GM12878 (cell line): ENCODE measurements around the gene KIAA0825. TPM values are rescaled to one million over a fixed set of nuclear protein-coding genes. Genes with fewer than 3 reads are reported as not detected.

Source experiments
- ATAC-seq: fragments of 200-7000 bp; cut with Tn5 transposase; 3 replicates; pipeline ENCODE4 v1.9.1; 2020; ENCODE audit warnings: mild to moderate bottlenecking, moderate library complexity
- BruUV-seq: library from RNA; stranded (reverse); fragments of 400-500 nt; replicated peaks from 2 replicates; lab custom pipeline; 2021; lab: Mats Ljungman, UMichigan
- CTCF ChIA-PET: fragments of 300-600 bp; sonication (Branson Sonifier 250); formaldehyde crosslinking; extraction: SDS; loops from one replicate; lab custom pipeline; 2021; ENCODE audit warnings: inconsistent platforms; lab: Yijun Ruan, JAX
- POLR2A ChIA-PET: fragments of 350-600 bp; formaldehyde crosslinking; extraction: SDS; loops from one replicate; lab custom pipeline; 2021; ENCODE audit warnings: inconsistent platforms; lab: Charles Lee
- RAD21 ChIA-PET: fragments of 300-600 bp; sonication (Branson Sonifier 250); formaldehyde crosslinking; loops from one replicate; lab custom pipeline; 2023; ENCODE audit warnings: antibody characterized with exemption; ENCODE audit not compliant: unreplicated experiment; lab: Charles Lee
- SMC1A ChIA-PET: fragments of 300-600 bp; sonication (Branson Sonifier 250); formaldehyde crosslinking; loops from one replicate; lab custom pipeline; 2023; ENCODE audit not compliant: unreplicated experiment, uncharacterized antibody; lab: Charles Lee
- DNase-seq: peaks from one replicate; pipeline ENCODE4 v3.0.0-alpha.2; 2011; ENCODE audit warnings: low read depth, low spot score
- FAIRE-seq: peaks from 3 replicates; lab custom pipeline; 2011; peaks lifted over from hg19 to GRCh38; lab: Jason Lieb, UNC
- H2AFZ ChIP-seq: 2 replicates; pipeline ENCODE4 v1.6.0; 2011; ENCODE audit warnings: low read depth, low read length, control low read depth; ENCODE audit not compliant: control insufficient read depth
- H3K27ac ChIP-seq: 2 replicates; pipeline ENCODE4 v1.5.1; 2011; ENCODE audit warnings: control low read depth; ENCODE audit not compliant: control insufficient read depth, insufficient read depth
- H3K27me3 ChIP-seq, 2 experiments: replicated peaks in 1 of 2; 2 replicates each; pipeline versions ENCODE4 v1.6.0 to v1.6.1; 2011; ENCODE audit warnings: low read length in 1 of 2; ENCODE audit not compliant: control insufficient read depth in 2 of 2, insufficient read depth in 2 of 2
- H3K36me3 ChIP-seq, 2 experiments: 2 replicates each; pipeline ENCODE4 v1.5.1; 2011; ENCODE audit warnings: low read length in 1 of 2; ENCODE audit not compliant: control insufficient read depth in 2 of 2, insufficient read depth in 2 of 2
- H3K4me1 ChIP-seq: 2 replicates; pipeline ENCODE4 v1.6.1; 2011; ENCODE audit warnings: mild to moderate bottlenecking, low read length, moderate library complexity, mixed read lengths; ENCODE audit not compliant: control insufficient read depth, insufficient read depth
- H3K4me2 ChIP-seq: 2 replicates; pipeline ENCODE4 v1.6.0; 2011; ENCODE audit warnings: control low read depth; ENCODE audit not compliant: control insufficient read depth, insufficient read depth
- H3K4me3 ChIP-seq: fragments of 200-600 bp; sonication (generic); 2 replicates; pipeline ENCODE4 v1.5.1; 2016
- H3K79me2 ChIP-seq: 2 replicates; pipeline ENCODE4 v1.6.0; 2011; ENCODE audit warnings: low read length; ENCODE audit not compliant: control insufficient read depth, insufficient read depth
- H3K9ac ChIP-seq: 2 replicates; pipeline ENCODE4 v1.8.0; 2011; ENCODE audit warnings: low read length, control low read depth, mixed read lengths; ENCODE audit not compliant: control insufficient read depth, insufficient read depth
- H3K9me3 ChIP-seq: replicated peaks from 3 replicates; pipeline ENCODE4 v1.5.1; 2011; ENCODE audit warnings: mild to moderate bottlenecking, low read length; ENCODE audit not compliant: control insufficient read depth, insufficient read depth
- H4K20me1 ChIP-seq: 2 replicates; pipeline ENCODE4 v1.6.0; 2011; ENCODE audit not compliant: control insufficient read depth, insufficient read depth
- FOS ChIP-seq: IDR thresholded peaks from 3 replicates; pipeline ENCODE4 v1.6.1; 2011; ENCODE audit warnings: borderline replicate concordance; ENCODE audit not compliant: insufficient read length; ENCODE audit errors: extremely low read depth
- FOXK2 ChIP-seq: fragments of 450-650 bp; IDR thresholded peaks from 2 replicates; pipeline ENCODE4 v1.6.1; 2017; ENCODE audit warnings: mild to moderate bottlenecking, moderate library complexity
- FOXM1 ChIP-seq: IDR thresholded peaks from 2 replicates; pipeline ENCODE4 v1.6.1; 2012; ENCODE audit warnings: low read depth, mild to moderate bottlenecking, inconsistent platforms, low read length, moderate library complexity
- JUNB ChIP-seq: IDR thresholded peaks from 2 replicates; pipeline ENCODE4 v1.6.1; 2016; ENCODE audit warnings: antibody characterized with exemption, mild to moderate bottlenecking
- MEF2B ChIP-seq: fragments of 450-650 bp; IDR thresholded peaks from 2 replicates; pipeline ENCODE4 v1.6.1; 2018; ENCODE audit warnings: mild to moderate bottlenecking, moderate library complexity; ENCODE audit not compliant: partially characterized antibody, poor library complexity, severe bottlenecking
- NFYB ChIP-seq: IDR thresholded peaks from 2 replicates; pipeline ENCODE4 v1.6.1; 2011; ENCODE audit warnings: low read depth, mild to moderate bottlenecking, low read length, improper control_type of control experiment, moderate library complexity; ENCODE audit not compliant: insufficient read depth
- PRDM15 ChIP-seq: fragments of 450-650 bp; formaldehyde crosslinking; IDR thresholded peaks from 2 replicates; pipeline ENCODE4 v1.4.0; 2020; ENCODE audit warnings: mild to moderate bottlenecking, moderate library complexity
- TARDBP ChIP-seq: IDR thresholded peaks from 2 replicates; pipeline ENCODE4 v1.6.1; 2016; ENCODE audit warnings: borderline replicate concordance
- USF2 ChIP-seq: IDR thresholded peaks from 2 replicates; pipeline ENCODE4 v1.6.1; 2011; ENCODE audit warnings: low read depth, low read length, improper control_type of control experiment, borderline replicate concordance
- WRNIP1 ChIP-seq: IDR thresholded peaks from 2 replicates; pipeline ENCODE4 v1.6.1; 2011; ENCODE audit warnings: low read depth, low read length, improper control_type of control experiment, borderline replicate concordance
- ZNF207 ChIP-seq: fragments of 450-650 bp; IDR thresholded peaks from 2 replicates; pipeline ENCODE4 v1.6.1; 2014; ENCODE audit warnings: antibody characterized with exemption, mild to moderate bottlenecking, borderline replicate concordance
- WGBS: methylation state at CpG from one replicate; pipeline ENCODE4 v1.1.6; 2016; ENCODE audit warnings: low lambda C conversion rate; ENCODE audit not compliant: insufficient replicate concordance, insufficient coverage; ENCODE audit errors: missing lambda C conversion rate; 5-methylcytosine and 5-hydroxymethylcytosine counted together
- in situ Hi-C: fragments of 300-500 bp; cut with MboI; formaldehyde crosslinking; loops from 9 replicates; pipeline ENCODE4 v1.14.3; 2018; ENCODE audit warnings: mixed read lengths
- intact Hi-C: fragments of 100-400 bp; cut with micrococcal nuclease; formaldehyde crosslinking; loops from one replicate; pipeline ENCODE4 v1.14.2; 2022; ENCODE audit not compliant: unreplicated experiment
- polyA plus RNA-seq, 11 experiments: library from polyadenylated mRNA; depleted of rRNA in 4 of 11; unstranded in 6 of 11; stranded (reverse) in 5 of 11; fragments of >200 nt; fragmentation: Nextera tagmentation in 4 of 11; fragmentation: Illumina TruSeq in 1 of 11; extraction: Ambion mirVana in 4 of 11; extraction: Trizol in 1 of 11; gene quantifications; 1 replicate in 1 of 11; 2 replicates in 10 of 11; pipeline versions ENCODE4 v1.2.1 to v1.2.3, GENCODE V29; 2011 to 2016; ENCODE audit warnings: inconsistent platforms in 2 of 11, missing spikeins in 2 of 11, low read depth in 1 of 11
- total RNA-seq, 4 experiments: library from RNA; depleted of rRNA in 3 of 4; stranded (reverse); fragments of >200 nt in 3 of 4; fragmentation: Illumina TruSeq in 1 of 4; extraction: Trizol in 1 of 4; gene quantifications; 2 replicates each; pipeline versions ENCODE4 v1.2.1 to v1.2.3, GENCODE V29; 2013 to 2021
- TF ChIP-seq, protein P1 (sequence below): IDR thresholded peaks from 2 replicates; pipeline ENCODE4 v1.6.1; 2011; ENCODE audit warnings: mild to moderate bottlenecking, low read depth, low read length, moderate library complexity; ENCODE audit not compliant: insufficient replicate concordance
- TF ChIP-seq, protein P2 (sequence below): fragments of 450-650 bp; IDR thresholded peaks from 2 replicates; pipeline ENCODE4 v1.6.1; 2017; ENCODE audit warnings: mild to moderate bottlenecking, moderate library complexity

The KIAA0825 gene
- total and polyA plus RNA-seq, 10 of the 15 experiments (the other 5 are each of a cell fraction or from before 2014, with no cell fraction given), result 0.55 to 1.9 (median 1.5) TPM

DNA sequence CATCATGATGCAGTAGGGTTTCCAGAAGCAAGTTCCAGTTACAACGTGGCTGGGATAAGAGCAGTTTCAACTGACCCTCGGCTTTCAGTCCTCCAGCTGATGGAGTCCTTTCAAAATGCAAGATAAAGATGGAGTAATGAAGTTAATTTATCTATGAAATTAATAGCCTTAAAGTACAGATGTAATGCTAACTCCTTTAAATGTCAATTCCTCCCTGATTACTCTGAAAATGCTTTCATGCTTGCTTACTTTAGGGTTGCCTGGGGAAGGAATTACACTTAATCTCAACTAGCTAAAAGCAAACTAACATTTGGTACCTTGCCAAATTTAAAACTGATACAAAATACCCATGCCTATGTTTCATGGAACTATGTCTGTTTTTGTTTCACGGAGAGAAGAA, 178.4 kb downstream of the KIAA0825 start:
- Histone ChIP-seq H3K9me3 (no peaks in the 10 kb centered on the region), H3K4me1 (no peaks in the 10 kb centered on the region), H3K4me2 (no peak overlapping the region), H3K79me2 (no peaks in the 10 kb centered on the region), H3K4me3 (no peak overlapping the region), H3K27me3 (no peaks in the 10 kb centered on the region), H3K36me3 (no peaks in the 10 kb centered on the region), H2AFZ (no peak overlapping the region), H4K20me1 (no peaks in the 10 kb centered on the region), H3K9ac (no peak overlapping the region), H3K27ac (no peak overlapping the region)
- SMC1A ChIA-PET, result no interaction called here
- in situ Hi-C loops (no loop called here), intact Hi-C loops (no loop called here)
- BruUV-seq, result no TSS peak
- no peak for DNase-seq
- ATAC-seq, result no peak
- POLR2A ChIA-PET, result no interaction called here
- 33% methylated on average over 3 of the region's 3 CpGs for WGBS
- CTCF ChIA-PET, result no interaction called here
- FAIRE-seq, result no peak
- RAD21 ChIA-PET, result no interaction called here
- TF ChIP-seq JUNB (no peak), TARDBP (no peak), FOXM1 (no peak), PRDM15 (CRISPR knock-in tag) (no peak), WRNIP1 (no peak), FOXK2 (no peak), NFYB (no peak), MEF2B (no peak), FOS (no peak), ZNF207 (no peak), USF2 (no peak)
- TF ChIP-seq, protein P1, sequence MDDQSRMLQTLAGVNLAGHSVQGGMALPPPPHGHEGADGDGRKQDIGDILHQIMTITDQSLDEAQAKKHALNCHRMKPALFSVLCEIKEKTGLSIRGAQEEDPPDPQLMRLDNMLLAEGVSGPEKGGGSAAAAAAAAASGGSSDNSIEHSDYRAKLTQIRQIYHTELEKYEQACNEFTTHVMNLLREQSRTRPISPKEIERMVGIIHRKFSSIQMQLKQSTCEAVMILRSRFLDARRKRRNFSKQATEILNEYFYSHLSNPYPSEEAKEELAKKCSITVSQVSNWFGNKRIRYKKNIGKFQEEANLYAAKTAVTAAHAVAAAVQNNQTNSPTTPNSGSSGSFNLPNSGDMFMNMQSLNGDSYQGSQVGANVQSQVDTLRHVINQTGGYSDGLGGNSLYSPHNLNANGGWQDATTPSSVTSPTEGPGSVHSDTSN, result no peak
- TF ChIP-seq, protein P2, sequence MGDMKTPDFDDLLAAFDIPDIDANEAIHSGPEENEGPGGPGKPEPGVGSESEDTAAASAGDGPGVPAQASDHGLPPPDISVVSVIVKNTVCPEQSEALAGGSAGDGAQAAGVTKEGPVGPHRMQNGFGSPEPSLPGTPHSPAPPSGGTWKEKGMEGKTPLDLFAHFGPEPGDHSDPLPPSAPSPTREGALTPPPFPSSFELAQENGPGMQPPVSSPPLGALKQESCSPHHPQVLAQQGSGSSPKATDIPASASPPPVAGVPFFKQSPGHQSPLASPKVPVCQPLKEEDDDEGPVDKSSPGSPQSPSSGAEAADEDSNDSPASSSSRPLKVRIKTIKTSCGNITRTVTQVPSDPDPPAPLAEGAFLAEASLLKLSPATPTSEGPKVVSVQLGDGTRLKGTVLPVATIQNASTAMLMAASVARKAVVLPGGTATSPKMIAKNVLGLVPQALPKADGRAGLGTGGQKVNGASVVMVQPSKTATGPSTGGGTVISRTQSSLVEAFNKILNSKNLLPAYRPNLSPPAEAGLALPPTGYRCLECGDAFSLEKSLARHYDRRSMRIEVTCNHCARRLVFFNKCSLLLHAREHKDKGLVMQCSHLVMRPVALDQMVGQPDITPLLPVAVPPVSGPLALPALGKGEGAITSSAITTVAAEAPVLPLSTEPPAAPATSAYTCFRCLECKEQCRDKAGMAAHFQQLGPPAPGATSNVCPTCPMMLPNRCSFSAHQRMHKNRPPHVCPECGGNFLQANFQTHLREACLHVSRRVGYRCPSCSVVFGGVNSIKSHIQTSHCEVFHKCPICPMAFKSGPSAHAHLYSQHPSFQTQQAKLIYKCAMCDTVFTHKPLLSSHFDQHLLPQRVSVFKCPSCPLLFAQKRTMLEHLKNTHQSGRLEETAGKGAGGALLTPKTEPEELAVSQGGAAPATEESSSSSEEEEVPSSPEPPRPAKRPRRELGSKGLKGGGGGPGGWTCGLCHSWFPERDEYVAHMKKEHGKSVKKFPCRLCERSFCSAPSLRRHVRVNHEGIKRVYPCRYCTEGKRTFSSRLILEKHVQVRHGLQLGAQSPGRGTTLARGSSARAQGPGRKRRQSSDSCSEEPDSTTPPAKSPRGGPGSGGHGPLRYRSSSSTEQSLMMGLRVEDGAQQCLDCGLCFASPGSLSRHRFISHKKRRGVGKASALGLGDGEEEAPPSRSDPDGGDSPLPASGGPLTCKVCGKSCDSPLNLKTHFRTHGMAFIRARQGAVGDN, result no peak
